GM12878 (cell line): Measurements from ENCODE around the gene LCP1.

ENCODE experiments used
- CREM ChIP-seq: IDR thresholded peaks from 2 replicates; pipeline ENCODE4 v1.6.1; 2014; ENCODE audit warnings: antibody characterized with exemption, low read depth
- EZH2 ChIP-seq: IDR thresholded peaks from 2 replicates; pipeline ENCODE4 v1.6.1; 2012; ENCODE audit warnings: low read depth, mild to moderate bottlenecking, control low read depth, inconsistent platforms, low read length, borderline replicate concordance; ENCODE audit not compliant: control insufficient read depth
- POLR2A ChIP-seq: IDR thresholded peaks from 2 replicates; pipeline ENCODE4 v1.6.1; 2011; ENCODE audit warnings: low read depth, mild to moderate bottlenecking, low read length
- SUZ12 ChIP-seq: fragments of 200-600 bp; sonication (generic); IDR thresholded peaks from one replicate; pipeline ENCODE4 v1.6.1; 2018; ENCODE audit warnings: antibody characterized with exemption, mild to moderate bottlenecking; ENCODE audit not compliant: unreplicated experiment
- TF ChIP-seq, protein P1 (sequence below): fragments of 450-650 bp; IDR thresholded peaks from 2 replicates; pipeline ENCODE4 v1.6.1; 2017; ENCODE audit warnings: mild to moderate bottlenecking, low read depth, inconsistent platforms; ENCODE audit not compliant: poor library complexity, severe bottlenecking

GRCh38 chr13:46134494-46134893, 47.5 kb downstream of the LCP1 start:
- TF ChIP-seq SUZ12, result no peak
- TF ChIP-seq, protein P1, sequence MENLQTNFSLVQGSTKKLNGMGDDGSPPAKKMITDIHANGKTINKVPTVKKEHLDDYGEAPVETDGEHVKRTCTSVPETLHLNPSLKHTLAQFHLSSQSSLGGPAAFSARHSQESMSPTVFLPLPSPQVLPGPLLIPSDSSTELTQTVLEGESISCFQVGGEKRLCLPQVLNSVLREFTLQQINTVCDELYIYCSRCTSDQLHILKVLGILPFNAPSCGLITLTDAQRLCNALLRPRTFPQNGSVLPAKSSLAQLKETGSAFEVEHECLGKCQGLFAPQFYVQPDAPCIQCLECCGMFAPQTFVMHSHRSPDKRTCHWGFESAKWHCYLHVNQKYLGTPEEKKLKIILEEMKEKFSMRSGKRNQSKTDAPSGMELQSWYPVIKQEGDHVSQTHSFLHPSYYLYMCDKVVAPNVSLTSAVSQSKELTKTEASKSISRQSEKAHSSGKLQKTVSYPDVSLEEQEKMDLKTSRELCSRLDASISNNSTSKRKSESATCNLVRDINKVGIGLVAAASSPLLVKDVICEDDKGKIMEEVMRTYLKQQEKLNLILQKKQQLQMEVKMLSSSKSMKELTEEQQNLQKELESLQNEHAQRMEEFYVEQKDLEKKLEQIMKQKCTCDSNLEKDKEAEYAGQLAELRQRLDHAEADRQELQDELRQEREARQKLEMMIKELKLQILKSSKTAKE, result no peak
- TF ChIP-seq EZH2, result no peak
- no peak for TF ChIP-seq POLR2A
- TF ChIP-seq CREM, result no peak
